ENCODE data around the gene SGIP1. TPM values are rescaled to one million over a fixed set of nuclear protein-coding genes. Genes with fewer than 3 reads are reported as not detected.
A peak's percentile ranks its signal among the peaks of the same experiment; 100 is the strongest.

SGIP1 gene
- total and polyA plus RNA-seq, 2 donors (not counting 3 experiments of a cell fraction or from before 2014, with no cell fraction given), result 30.9 to 68.9 TPM

GRCh38 chr1:66494482-66494881 lies 39.5 kb upstream of the SGIP1 start:
- no peak for FAIRE-seq
- no TSS peak for BruUV-seq (replicated peaks)
- no peaks in the 10 kb centered on the region for H3K79me2 ChIP-seq (ENCODE audit: control insufficient read depth, insufficient read depth, low read length)
- TF ChIP-seq POLR2AphosphoS5 (IDR thresholded peaks at IDR 0.05; ENCODE audit: insufficient read depth, low read depth, low read length) (peak; percentile 24), GATA2 (IDR thresholded peaks at IDR 0.05; ENCODE audit: insufficient read depth, insufficient read length, low read depth, low read length) (peak; percentile 63), POLR2A (IDR thresholded peaks at IDR 0.05; ENCODE audit: low read depth, low read length) (no peak)
- POLR2A ChIA-PET, result no interaction called here
- H2AFZ ChIP-seq (ENCODE audit: low read depth, low read length), result no peak overlapping the region
- H3K9ac ChIP-seq (replicated peaks; ENCODE audit: extremely low read depth, insufficient read depth, low read length), result no peak overlapping the region
- H3K4me1 ChIP-seq (ENCODE audit: control insufficient read depth, extremely low read depth, insufficient read depth, low read length), result peaks cover 18% of the 10 kb centered on the region
- CTCF ChIA-PET, result interaction anchor here (1.3 to 1.6 kb wide), 2 partner anchors 10 to 41 kb away, joined by 4 to 22 read pairs; no protein-coding TSS in a partner anchor
- no peak overlapping the region for H3K27ac ChIP-seq (ENCODE audit: insufficient read depth, low read depth, low read length)
- no peak overlapping the region for H3K4me3 ChIP-seq (replicated peaks in 1 of 3; ENCODE audit: insufficient read depth in 1 of 3, low read depth in 1 of 3, low read length in 3 of 3)
- H3K9me3 ChIP-seq (replicated peaks; ENCODE audit: control insufficient read depth, insufficient read depth, low read length), result no peaks in the 10 kb centered on the region
- H3K4me2 ChIP-seq (ENCODE audit: insufficient read depth, low read length), result no peak overlapping the region
- no peaks in the 10 kb centered on the region for H3K36me3 ChIP-seq (ENCODE audit: control insufficient read depth in 2 of 2, extremely low read depth in 1 of 2, insufficient read depth in 2 of 2, low read length in 2 of 2)
- dilution Hi-C loops (cut with MboI; ENCODE audit: extremely low pct_ligation_motif_present, low sequenced_read_pairs) (no loop called here), intact Hi-C loops (cut with micrococcal nuclease) (no loop called here)
- H3K9me1 ChIP-seq (replicated peaks; ENCODE audit: control insufficient read depth, extremely low read depth, insufficient read depth, low read length), result no peaks in the 10 kb centered on the region
- peak; percentile 59 for DNase-seq (ENCODE audit: low read depth, low spot score)
- H4K20me1 ChIP-seq (replicated peaks; ENCODE audit: control insufficient read depth, extremely low read depth, insufficient read depth, low read length), result no peaks in the 10 kb centered on the region
- H3K27me3 ChIP-seq (ENCODE audit: control insufficient read depth in 2 of 2, insufficient read depth in 2 of 2, low read length in 2 of 2), result no peaks in the 10 kb centered on the region

DNA sequence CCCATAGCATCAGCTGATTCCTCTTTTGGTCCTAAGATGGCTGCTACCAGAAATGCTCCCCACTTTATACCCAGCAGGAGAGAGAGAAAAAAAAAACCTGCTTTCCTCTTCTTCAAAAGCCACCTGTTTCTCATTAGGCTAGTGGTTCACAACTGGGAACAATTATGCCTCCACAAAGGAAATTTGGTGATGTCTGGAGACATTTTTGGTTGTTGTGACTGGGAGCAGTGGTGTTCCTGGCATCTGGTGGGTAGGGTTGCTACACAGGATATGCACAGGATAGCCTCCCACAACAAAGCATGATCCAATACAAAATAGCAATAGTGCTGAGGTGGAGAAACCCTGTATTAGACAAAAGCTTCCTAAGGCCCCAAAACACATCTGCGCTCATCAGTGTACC lies 38.5 kb upstream of the SGIP1 start:
- Histone ChIP-seq H3K4me1 (ENCODE audit: control insufficient read depth, extremely low read depth, insufficient read depth, low read length) (peaks cover 11% of the 10 kb centered on the region), H3K79me2 (ENCODE audit: control insufficient read depth, insufficient read depth, low read length) (no peaks in the 10 kb centered on the region), H3K9me3 (replicated peaks; ENCODE audit: control insufficient read depth, insufficient read depth, low read length) (no peaks in the 10 kb centered on the region), H3K9ac (replicated peaks; ENCODE audit: extremely low read depth, insufficient read depth, low read length) (no peak overlapping the region), H4K20me1 (replicated peaks; ENCODE audit: control insufficient read depth, extremely low read depth, insufficient read depth, low read length) (no peaks in the 10 kb centered on the region), H3K9me1 (replicated peaks; ENCODE audit: control insufficient read depth, extremely low read depth, insufficient read depth, low read length) (no peaks in the 10 kb centered on the region), H3K27me3 (ENCODE audit: control insufficient read depth in 2 of 2, insufficient read depth in 2 of 2, low read length in 2 of 2) (no peaks in the 10 kb centered on the region), H3K4me2 (ENCODE audit: insufficient read depth, low read length) (no peak overlapping the region), H3K36me3 (ENCODE audit: control insufficient read depth in 2 of 2, extremely low read depth in 1 of 2, insufficient read depth in 2 of 2, low read length in 2 of 2) (no peaks in the 10 kb centered on the region), H3K27ac (ENCODE audit: insufficient read depth, low read depth, low read length) (no peak overlapping the region), H3K4me3 (replicated peaks in 1 of 3; ENCODE audit: insufficient read depth in 1 of 3, low read depth in 1 of 3, low read length in 3 of 3) (no peak overlapping the region), H2AFZ (ENCODE audit: low read depth, low read length) (no peak overlapping the region)
- ChIA-PET CTCF (interaction anchor here (1.0 to 1.6 kb wide), 2 partner anchors 9 to 49 kb away, joined by 3 to 22 read pairs; no protein-coding TSS in a partner anchor), POLR2A (no interaction called here)
- FAIRE-seq (no peak), DNase-seq (ENCODE audit: low read depth, low spot score) (peak; percentile 25)
- no TSS peak for BruUV-seq (replicated peaks)
- intact Hi-C loops (cut with micrococcal nuclease), result no loop called here
- TF ChIP-seq, protein P1, sequence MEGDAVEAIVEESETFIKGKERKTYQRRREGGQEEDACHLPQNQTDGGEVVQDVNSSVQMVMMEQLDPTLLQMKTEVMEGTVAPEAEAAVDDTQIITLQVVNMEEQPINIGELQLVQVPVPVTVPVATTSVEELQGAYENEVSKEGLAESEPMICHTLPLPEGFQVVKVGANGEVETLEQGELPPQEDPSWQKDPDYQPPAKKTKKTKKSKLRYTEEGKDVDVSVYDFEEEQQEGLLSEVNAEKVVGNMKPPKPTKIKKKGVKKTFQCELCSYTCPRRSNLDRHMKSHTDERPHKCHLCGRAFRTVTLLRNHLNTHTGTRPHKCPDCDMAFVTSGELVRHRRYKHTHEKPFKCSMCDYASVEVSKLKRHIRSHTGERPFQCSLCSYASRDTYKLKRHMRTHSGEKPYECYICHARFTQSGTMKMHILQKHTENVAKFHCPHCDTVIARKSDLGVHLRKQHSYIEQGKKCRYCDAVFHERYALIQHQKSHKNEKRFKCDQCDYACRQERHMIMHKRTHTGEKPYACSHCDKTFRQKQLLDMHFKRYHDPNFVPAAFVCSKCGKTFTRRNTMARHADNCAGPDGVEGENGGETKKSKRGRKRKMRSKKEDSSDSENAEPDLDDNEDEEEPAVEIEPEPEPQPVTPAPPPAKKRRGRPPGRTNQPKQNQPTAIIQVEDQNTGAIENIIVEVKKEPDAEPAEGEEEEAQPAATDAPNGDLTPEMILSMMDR (IDR thresholded peaks at IDR 0.05; ENCODE audit: extremely low read depth in 1 of 2, insufficient read depth in 1 of 2, low read depth in 1 of 2, low read length in 2 of 2), result no peak
- no peak for TF ChIP-seq FOS (IDR thresholded peaks at IDR 0.05; ENCODE audit: borderline replicate concordance, insufficient read depth, low read length)
- TF ChIP-seq EZH2 (IDR thresholded peaks at IDR 0.05; ENCODE audit: borderline replicate concordance, low read depth, low read length, severe bottlenecking), result no peak
- no peak for TF ChIP-seq JUN (IDR thresholded peaks at IDR 0.05; ENCODE audit: borderline replicate concordance, insufficient read depth, insufficient read length, low read depth)
- TF ChIP-seq POLR2A (IDR thresholded peaks at IDR 0.05; ENCODE audit: low read depth, low read length), result no peak
- TF ChIP-seq, protein P2, sequence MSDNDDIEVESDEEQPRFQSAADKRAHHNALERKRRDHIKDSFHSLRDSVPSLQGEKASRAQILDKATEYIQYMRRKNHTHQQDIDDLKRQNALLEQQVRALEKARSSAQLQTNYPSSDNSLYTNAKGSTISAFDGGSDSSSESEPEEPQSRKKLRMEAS (IDR thresholded peaks at IDR 0.05; ENCODE audit: insufficient read depth, insufficient read length), result no peak
- no peak for TF ChIP-seq GATA2 (IDR thresholded peaks at IDR 0.05; ENCODE audit: insufficient read depth, insufficient read length, low read depth, low read length)
- no peak for TF ChIP-seq MYC (IDR thresholded peaks at IDR 0.05; ENCODE audit: low read depth, low read length)
- no peak for TF ChIP-seq POLR2AphosphoS5 (IDR thresholded peaks at IDR 0.05; ENCODE audit: insufficient read depth, low read depth, low read length)
- dilution Hi-C loops (cut with MboI; ENCODE audit: extremely low pct_ligation_motif_present, low sequenced_read_pairs), result no loop called here
